GM18520 (cell line): ENCODE measurements around the gene RNF167.

Experiments used
- ATAC-seq: cut with Tn5 transposase; IDR thresholded peaks from one replicate; pipeline ENCODE4 v1.9.1; 2021; ENCODE audit not compliant: unreplicated experiment

The RNF167 gene

DNA sequence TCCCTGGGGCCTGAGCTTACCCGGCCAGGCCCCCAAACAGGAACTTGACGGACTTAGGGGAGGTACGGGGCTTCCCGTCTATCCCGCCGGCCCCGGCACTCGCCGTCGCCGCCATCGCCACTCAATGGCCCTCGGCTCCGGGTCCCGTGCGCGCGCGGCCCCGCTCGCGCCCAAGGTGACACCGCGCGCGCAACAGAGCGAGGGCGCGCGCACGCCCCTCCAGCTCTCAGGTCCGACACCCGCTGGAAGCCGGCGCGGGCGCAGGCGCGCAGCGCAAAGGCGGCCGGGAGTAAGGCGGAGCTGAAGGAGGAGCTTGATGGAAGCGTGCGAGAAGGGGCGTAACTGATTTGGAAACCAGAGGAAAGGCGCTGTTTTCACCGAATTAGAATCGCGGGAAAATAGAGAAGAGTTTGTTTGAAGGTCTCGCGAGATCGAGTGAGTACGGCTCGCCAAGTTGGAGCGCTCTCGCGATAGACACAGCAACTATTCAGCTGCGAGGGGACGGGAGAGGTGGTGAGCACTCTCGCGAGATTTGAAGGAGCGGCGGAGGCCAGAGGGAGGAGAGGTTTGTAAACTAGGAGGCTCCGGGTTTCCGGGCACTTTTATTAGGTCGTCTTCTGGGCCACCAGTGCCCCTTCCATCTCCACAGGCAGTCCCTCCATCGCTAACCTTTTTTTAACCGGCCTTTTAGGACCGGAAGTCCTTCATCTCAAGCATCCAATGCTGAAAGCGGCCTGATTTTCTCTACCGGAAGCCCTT is at the start of gene RNF167, which contains the start of gene SLC25A11:
RNF167 (plus strand) TSS at position 473 of the 759 bp plus-strand sequence. CDS start 642 bp downstream, outside the sequence.
SLC25A11 (minus strand) TSS at position 251 of the 759 bp plus-strand sequence; CDS start at position 115, 136 bp downstream.
- ATAC-seq: peak; percentile 76

DNA sequence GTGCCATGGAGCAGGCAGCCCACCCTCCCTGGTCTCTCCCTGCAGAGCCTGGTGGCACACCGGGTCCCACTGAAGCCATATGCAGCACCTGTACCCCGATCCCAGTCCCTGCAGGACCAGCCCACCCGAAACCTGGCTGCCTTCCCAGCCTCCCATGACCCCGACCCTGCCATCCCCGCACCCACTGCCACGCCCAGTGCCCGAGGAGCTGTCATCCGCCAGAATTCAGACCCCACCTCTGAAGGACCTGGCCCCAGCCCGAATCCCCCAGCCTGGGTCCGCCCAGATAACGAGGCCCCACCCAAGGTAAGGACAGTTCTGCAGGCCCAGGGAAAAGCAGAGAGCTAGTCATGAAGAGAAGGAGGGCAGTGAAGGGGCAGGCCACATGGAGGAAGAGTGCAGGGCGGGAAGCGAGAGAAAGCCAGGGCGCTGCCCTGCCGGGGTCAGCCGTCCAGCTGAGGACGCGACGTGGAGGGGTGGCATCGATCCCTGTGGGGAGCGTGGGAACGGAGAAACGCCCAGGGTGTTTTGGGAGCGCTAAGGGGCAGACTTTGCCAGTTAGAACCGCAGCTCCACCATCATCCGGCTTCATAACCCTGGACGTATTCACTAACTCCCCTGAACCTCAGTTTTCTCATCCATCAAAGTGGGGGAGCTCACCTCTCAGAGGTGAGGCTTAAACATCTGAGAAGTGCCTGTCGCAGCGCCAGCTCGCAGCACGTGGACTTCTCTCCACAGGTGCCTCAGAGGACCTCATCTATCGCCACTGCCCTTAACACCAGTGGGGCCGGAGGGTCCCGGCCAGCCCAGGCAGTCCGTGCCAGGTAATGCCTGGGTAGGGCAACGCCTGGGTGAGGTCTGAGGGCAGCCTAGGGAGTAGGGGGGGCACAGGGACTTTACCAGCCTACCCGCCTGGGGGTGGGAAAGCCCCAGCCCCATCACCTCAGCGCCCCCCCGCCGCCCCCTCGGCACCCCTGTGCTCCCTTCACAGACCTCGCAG is 48.4 kb upstream of the RNF167 start:
- no peak for ATAC-seq

GRCh38 chr17:4892499-4893221 is 47.4 kb upstream of the RNF167 start:
- ATAC-seq: no peak

DNA sequence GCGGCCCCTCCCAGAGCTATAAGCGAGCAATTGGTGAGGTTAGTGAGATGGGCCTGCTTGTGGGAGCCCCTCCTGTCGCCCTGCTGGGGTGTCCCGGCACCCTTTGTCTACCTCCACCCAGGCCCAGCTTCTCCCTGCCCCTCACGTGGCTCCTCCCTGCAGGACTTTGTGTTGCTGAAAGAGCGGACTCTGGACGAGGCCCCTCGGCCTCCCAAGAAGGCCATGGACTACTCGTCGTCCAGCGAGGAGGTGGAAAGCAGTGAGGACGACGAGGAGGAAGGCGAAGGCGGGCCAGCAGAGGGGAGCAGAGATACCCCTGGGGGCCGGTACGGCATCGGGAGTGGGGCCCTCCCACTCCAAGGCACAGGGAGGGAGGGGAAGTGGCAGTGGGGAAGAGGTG is 46.8 kb upstream of the RNF167 start:
- no peak for ATAC-seq

DNA sequence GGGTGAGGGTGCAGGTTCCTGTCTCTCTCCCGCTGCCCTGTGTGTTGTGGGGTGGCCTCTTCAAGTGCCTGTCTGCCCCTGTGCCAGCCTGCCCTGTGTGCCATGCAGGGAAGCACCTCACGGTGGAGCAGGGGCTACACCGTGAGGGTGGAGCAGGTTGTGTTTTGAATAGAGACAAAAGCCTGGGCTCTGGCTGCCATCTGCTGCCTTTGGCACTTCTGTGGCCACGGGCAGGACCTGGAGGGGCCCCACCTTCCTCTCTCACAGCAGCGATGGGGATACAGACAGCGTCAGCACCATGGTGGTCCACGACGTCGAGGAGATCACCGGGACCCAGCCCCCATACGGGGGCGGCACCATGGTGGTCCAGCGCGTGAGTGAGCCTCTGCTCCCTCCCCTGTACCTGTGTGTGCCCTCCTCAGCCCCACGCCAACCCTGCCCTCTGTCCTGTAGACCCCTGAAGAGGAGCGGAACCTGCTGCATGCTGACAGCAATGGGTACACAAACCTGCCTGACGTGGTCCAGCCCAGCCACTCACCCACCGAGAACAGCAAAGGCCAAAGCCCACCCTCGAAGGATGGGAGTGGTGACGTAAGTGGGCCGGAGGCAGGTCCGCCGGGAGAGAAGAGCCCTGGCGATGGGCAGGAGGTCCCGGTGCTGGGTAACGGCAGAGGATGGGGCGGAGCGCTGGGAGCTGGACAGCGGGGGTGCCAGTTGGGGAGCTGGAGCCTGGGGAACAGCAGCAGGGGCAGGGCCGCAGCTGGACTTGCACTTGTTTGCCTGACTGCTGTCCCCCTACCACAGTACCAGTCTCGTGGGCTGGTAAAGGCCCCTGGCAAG is 46.1 kb upstream of the RNF167 start:
- ATAC-seq: no peak

GRCh38 chr17:4895121-4895520 is 44.9 kb upstream of the RNF167 start:
- ATAC-seq: no peak

DNA sequence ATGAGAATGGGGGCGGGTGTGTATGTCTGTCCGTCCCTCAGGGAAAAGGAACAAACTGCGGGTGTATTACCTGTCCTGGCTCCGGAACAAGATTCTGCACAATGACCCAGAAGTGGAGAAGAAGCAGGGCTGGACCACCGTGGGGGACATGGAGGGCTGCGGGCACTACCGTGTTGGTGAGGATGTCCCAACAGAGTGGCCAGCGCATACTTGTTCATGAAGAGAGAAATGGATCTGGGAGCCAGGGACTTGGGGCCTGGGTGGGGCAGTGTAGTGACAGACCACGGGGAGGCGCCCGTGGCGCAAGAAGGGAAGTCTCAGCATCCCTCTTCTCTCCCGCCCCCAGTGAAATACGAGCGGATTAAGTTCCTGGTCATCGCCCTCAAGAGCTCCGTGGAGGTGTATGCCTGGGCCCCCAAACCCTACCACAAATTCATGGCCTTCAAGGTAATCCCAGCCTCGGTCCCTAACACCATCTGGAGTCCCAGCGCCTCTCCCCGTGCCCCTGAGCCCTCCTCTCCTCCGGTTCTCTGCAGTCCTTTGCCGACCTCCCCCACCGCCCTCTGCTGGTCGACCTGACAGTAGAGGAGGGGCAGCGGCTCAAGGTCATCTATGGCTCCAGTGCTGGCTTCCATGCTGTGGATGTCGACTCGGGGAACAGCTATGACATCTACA is 44.3 kb upstream of the RNF167 start:
- no peak for ATAC-seq

GRCh38 chr17:4896332-4897197 is 43.5 kb upstream of the RNF167 start:
- no peak for ATAC-seq

DNA sequence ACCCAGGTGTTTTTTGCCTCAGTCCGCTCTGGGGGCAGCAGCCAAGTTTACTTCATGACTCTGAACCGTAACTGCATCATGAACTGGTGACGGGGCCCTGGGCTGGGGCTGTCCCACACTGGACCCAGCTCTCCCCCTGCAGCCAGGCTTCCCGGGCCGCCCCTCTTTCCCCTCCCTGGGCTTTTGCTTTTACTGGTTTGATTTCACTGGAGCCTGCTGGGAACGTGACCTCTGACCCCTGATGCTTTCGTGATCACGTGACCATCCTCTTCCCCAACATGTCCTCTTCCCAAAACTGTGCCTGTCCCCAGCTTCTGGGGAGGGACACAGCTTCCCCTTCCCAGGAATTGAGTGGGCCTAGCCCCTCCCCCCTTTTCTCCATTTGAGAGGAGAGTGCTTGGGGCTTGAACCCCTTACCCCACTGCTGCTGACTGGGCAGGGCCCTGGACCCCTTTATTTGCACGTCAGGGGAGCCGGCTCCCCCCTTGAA is 42.8 kb upstream of the RNF167 start:
- ATAC-seq: no peak

- ATAC-seq: no peak
Observed at GRCh38 chr17:4897785-4898184, 42.3 kb upstream of the RNF167 start.

- ATAC-seq: no peak
Observed at GRCh38 chr17:4898351-4898750, 41.7 kb upstream of the RNF167 start.

- ATAC-seq: no peak
Observed at GRCh38 chr17:4898927-4899326, 41.1 kb upstream of the RNF167 start.

DNA sequence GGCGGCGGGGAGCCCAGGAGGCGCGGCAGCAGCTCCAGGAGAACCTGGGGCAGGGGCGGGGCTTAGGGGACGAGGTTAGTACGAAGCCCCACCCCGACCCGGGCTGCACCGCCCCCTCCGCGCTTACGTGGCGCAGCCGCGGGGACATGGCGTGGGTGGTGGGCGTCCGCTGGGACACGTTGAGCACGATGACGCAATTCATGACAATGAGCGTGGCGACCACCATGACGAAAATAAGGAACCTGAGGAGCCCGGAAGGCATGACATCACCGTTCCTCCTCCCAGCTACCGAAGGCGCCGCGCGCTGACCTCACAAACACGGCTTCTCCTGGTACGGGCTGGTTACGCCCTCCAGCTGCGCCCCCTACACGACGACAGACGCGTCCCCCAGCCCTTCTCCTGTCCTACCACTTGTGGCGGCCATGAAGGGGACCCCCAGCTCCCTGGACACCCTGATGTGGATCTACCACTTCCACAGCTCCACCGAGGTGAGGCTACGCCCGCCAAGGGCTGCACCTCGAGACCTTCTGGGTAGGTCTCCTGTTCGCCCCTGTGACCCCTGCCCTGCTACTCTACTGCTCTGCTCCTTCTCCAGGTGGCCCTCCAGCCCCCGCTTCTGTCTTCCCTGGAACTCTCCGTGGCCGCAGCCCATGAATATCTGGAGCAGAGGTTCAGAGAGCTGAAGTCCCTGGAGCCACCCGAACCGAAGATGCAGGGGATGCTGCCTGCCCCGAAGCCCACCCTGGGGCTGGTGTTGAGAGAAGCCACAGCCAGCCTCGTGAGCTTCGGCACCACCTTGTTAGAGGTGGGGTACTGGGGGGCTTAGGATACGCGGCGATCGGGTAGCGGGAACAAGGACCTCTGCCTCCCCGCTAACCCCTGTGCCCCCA is 40.5 kb upstream of the RNF167 start, which contains the start of gene C17orf107:
C17orf107 (plus strand) TSS at position 196 of the 890 bp plus-strand sequence; CDS start at position 423, 227 bp downstream.
- ATAC-seq: no peak

DNA sequence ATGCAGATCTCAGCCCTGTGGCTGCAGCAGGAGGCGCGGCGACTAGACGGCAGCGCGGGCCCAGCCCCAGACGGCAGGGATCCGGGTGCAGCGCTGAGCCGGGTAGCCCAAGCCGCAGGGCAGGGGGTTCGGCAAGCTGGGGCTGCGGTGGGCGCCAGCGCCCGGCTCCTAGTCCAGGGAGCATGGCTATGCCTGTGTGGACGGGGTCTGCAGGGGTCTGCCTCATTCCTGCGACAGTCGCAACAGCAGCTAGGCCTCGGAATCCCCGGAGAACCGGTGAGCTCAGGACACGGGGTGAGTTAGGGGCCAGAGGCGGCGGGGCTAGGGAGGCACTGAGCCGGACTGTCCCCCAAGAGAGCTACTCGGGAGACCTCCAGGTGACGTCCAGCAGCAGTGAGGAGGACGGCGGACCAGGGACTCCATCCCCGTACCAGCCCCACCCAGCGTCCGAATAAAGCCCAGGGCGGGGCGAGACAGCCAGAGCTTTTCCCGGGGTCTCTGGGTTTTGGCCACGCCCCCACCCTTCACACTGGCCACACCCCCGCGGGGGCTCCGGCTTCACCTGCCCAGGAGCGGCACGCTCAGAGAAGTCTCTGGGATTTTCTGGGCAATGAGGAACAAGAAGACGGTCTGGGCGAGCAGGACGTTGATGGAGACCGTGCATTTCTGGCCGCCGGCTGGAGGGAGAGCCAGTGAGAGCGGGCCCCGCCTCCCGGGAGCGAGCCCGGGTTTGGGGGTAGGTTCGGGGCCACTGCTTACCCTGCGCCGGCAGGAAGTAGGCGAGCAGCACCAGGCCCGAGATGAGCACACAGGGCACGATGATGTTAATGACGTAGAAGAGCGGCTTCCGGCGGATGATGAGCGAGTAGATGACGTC is 39.6 kb upstream of the RNF167 start:
- no peak for ATAC-seq

DNA sequence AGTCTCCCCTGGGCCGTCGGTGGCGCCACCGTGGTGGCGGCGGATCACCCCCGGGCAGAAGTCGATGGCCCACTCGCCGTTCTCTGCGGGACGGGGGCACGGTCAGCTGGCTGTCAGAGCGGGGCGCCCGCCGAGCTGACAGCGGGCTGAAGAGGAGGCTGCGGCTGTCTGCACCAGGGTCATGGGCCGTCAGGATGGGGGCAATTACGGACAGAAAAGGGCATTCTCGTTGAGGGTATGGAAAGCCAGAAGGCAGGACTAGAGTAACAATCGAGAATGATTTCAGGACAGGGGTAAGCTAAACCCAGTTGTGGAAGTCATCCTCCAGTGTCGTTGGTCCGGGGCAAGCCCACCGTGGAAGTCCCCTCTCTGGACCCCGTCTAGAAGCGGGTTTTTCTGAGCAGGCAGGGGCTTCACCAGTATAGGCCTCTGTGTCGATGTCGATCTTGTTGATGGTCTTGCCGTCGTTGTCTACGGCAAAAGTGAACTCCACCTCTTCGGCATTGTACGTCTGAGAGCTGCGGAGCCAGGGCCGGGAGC is 38.9 kb upstream of the RNF167 start:
- ATAC-seq: no peak
